Measurements from ENCODE around the gene LRMDA.

GRCh38 chr10:76231286-76231934 lies 800.0 kb downstream of the LRMDA start:
- TF ChIP-seq CTCF (IDR thresholded peaks at IDR 0.05), result no peak
- no peak for TF ChIP-seq POLR2A (IDR thresholded peaks at IDR 0.05)
